Lung (tissue), 12 donors: ENCODE data around the gene CCNY. TPM values are rescaled to one million over a fixed set of nuclear protein-coding genes. Genes with fewer than 3 reads are reported as not detected.

Experiments
- ATAC-seq: fragments of 200-7000 bp; cut with Tn5 transposase; one replicate; pipeline ENCODE4 v1.9.1; 2020; ENCODE audit warnings: moderate number of reproducible peaks; ENCODE audit not compliant: insufficient read depth, low FRiP score
- DNase-seq, 3 donors: peaks; one replicate each; pipeline ENCODE4 v3.0.0-alpha.2; 2013 to 2017
- H3K27ac ChIP-seq, 2 donors: one replicate each; pipeline ENCODE4 v1.5.1; 2013; ENCODE audit warnings: mild to moderate bottlenecking in 2 of 2, moderate library complexity in 2 of 2, control low read depth in 1 of 2, inconsistent platforms in 1 of 2, low read depth in 1 of 2, low read length in 1 of 2
- H3K27me3 ChIP-seq, 3 donors: one replicate each; pipeline ENCODE4 v1.5.1; 2013; ENCODE audit warnings: low read length in 2 of 3; ENCODE audit not compliant: control insufficient read depth in 3 of 3, insufficient read depth in 3 of 3
- H3K36me3 ChIP-seq, 4 donors: one replicate each; pipeline ENCODE4 v1.5.1; 2013; ENCODE audit warnings: low read length in 4 of 4, mild to moderate bottlenecking in 1 of 4, moderate library complexity in 1 of 4; ENCODE audit not compliant: control insufficient read depth in 4 of 4, insufficient read depth in 4 of 4
- H3K4me1 ChIP-seq, 5 donors: one replicate each; pipeline ENCODE4 v1.5.1; 2013; ENCODE audit warnings: low read length in 5 of 5, mild to moderate bottlenecking in 2 of 5, moderate library complexity in 1 of 5; ENCODE audit not compliant: control insufficient read depth in 5 of 5, insufficient read depth in 5 of 5
- H3K4me3 ChIP-seq: one replicate; pipeline ENCODE4 v1.5.1; 2013; ENCODE audit warnings: mild to moderate bottlenecking, control low read depth, moderate library complexity
- H3K9ac ChIP-seq, 2 donors: one replicate each; pipeline ENCODE4 v1.5.1; 2013; ENCODE audit warnings: low read length in 2 of 2, control low read depth in 1 of 2; ENCODE audit not compliant: insufficient read depth in 1 of 2
- H3K9me3 ChIP-seq, 4 donors: one replicate each; pipeline ENCODE4 v1.5.1; 2013; ENCODE audit warnings: low read length in 3 of 4, mild to moderate bottlenecking in 1 of 4, moderate library complexity in 1 of 4; ENCODE audit not compliant: control insufficient read depth in 4 of 4, insufficient read depth in 3 of 4
- WGBS, 2 donors: extraction: QIAGEN DNeasy Blood & Tissue Kit; methylation state at CpG; one replicate each; pipeline ENCODE4 v1.1.7; 2013; 5-methylcytosine and 5-hydroxymethylcytosine counted together
- polyA plus RNA-seq, 2 donors: library from polyadenylated mRNA; stranded (reverse); fragments of 200-250 nt; gene quantifications; one replicate each; pipeline ENCODE4 v1.2.1, GENCODE V29; 2013
- total RNA-seq, 2 donors: library from RNA; depleted of rRNA in 1 of 2; stranded (reverse); fragments of >200 nt in 1 of 2; gene quantifications; one replicate each; pipeline ENCODE4 v1.2.1, GENCODE V29; 2014 to 2021
- TF ChIP-seq, protein P1 (sequence below): IDR thresholded peaks from 2 replicates; pipeline ENCODE4 v1.5.1; 2012; ENCODE audit warnings: mild to moderate bottlenecking; ENCODE audit errors: control extremely low read depth, extremely low read depth
- donor health status: control.
- donor health status: control.
- donor health status: Bipolar disorder and iron deficiency.
- donor health status: healthy.
- donor health status: DM: yes; HTN: yes; CAD: no.

CCNY gene
- total and polyA plus RNA-seq, 4 donors = 26.6 to 63.0 (median 38.8) TPM

DNA sequence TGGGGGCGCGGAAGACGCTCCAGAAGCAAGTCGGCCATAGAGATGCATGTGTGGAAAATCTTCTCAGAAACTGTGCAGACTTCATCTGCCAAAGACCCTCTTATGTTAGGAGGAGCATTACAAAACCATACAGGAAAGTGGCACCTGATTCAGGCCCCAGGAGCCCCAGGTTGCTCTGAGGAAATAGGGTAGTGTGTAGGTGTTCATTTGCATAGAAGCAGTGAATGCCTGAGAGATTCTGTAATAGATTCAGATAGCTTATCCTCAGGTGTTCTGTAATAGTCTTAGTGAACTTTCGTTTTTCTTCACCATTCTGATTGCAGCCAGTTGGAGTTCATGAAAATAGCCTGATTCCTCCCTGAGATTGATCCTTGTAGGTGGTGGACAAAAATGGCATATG, 162.4 kb downstream of the CCNY start:
- WGBS, 2 donors = 95% methylated on average over 5 of the region's 5 CpGs
- DNase-seq = no peak
- Histone ChIP-seq H3K4me3 (no peak overlapping the region), H3K36me3 (peaks cover 0 to 2% (median 0%) of the 10 kb centered on the region in 4 donors), H3K4me1 (peaks cover 0 to 17% (median 6%) of the 10 kb centered on the region in 5 donors), H3K27ac (no peak overlapping the region), H3K9me3 (no peaks in the 10 kb centered on the region), H3K27me3 (no peaks in the 10 kb centered on the region), H3K9ac (no peak overlapping the region)
- TF ChIP-seq, protein P1, sequence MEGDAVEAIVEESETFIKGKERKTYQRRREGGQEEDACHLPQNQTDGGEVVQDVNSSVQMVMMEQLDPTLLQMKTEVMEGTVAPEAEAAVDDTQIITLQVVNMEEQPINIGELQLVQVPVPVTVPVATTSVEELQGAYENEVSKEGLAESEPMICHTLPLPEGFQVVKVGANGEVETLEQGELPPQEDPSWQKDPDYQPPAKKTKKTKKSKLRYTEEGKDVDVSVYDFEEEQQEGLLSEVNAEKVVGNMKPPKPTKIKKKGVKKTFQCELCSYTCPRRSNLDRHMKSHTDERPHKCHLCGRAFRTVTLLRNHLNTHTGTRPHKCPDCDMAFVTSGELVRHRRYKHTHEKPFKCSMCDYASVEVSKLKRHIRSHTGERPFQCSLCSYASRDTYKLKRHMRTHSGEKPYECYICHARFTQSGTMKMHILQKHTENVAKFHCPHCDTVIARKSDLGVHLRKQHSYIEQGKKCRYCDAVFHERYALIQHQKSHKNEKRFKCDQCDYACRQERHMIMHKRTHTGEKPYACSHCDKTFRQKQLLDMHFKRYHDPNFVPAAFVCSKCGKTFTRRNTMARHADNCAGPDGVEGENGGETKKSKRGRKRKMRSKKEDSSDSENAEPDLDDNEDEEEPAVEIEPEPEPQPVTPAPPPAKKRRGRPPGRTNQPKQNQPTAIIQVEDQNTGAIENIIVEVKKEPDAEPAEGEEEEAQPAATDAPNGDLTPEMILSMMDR = no peak
- ATAC-seq = no peak

DNA sequence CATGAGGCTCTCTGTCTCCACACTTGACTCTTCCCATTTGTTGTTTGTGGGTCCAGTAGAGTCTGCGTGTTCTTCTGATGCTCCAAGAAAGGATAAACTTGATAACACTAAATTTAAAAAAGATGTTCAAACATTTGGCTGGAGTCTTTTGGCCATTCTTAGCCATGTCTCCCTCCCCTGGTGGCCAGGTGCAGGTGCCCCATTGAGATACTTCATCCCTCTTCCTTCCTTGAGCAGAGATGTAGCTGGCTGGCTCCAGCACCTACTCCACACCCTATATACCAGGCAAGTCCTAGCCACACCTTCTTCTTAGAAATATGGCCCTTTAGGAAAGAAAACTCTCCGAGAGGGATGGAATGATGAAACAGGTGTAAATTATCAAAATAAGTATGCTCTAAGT, 165.6 kb downstream of the CCNY start:
- Histone ChIP-seq H3K36me3 (peaks cover 0 to 2% (median 0%) of the 10 kb centered on the region in 4 donors), H3K27ac (no peak overlapping the region), H3K4me3 (no peak overlapping the region), H3K27me3 (no peaks in the 10 kb centered on the region), H3K4me1 (peaks cover 0 to 11% (median 4%) of the 10 kb centered on the region in 5 donors), H3K9me3 (no peaks in the 10 kb centered on the region), H3K9ac (no peak overlapping the region)
- TF ChIP-seq, protein P1 = no peak
- no peak for ATAC-seq
- DNase-seq = no peak
- 92 to 96% methylated on average over 2 of the region's 2 CpGs for WGBS, 2 donors

DNA sequence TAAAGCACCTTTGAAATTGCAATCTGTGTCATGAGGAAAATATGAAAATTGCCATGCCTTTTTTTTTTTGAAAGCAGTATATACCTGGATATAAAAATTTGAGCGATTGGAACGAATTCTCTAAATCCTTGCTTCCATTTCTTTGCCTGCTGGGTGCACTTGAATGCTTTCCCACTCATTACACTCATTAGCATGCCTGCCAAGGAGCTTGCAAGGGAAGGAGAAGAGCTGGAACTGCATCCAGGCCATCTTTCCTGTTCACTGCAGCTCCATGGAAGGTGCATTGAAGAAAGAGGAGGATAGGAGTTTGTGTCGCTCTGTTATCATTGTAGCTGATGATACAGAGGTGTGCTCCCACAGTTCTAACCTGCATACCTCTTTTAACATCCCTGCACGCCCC, 166.4 kb downstream of the CCNY start:
- TF ChIP-seq, protein P1 = no peak
- peaks cover 0 to 2% (median 0%) of the 10 kb centered on the region in 4 donors for H3K36me3 ChIP-seq
- WGBS, 2 donors = 96 to 97% methylated on average over 4 of the region's 4 CpGs
- H3K9me3 ChIP-seq = no peaks in the 10 kb centered on the region
- no peak overlapping the region for H3K4me3 ChIP-seq
- H3K4me1 ChIP-seq = peaks cover 0 to 11% (median 4%) of the 10 kb centered on the region in 5 donors
- no peak for ATAC-seq
- H3K27me3 ChIP-seq = no peaks in the 10 kb centered on the region
- H3K9ac ChIP-seq = no peak overlapping the region
- DNase-seq = no peak
- no peak overlapping the region for H3K27ac ChIP-seq

DNA sequence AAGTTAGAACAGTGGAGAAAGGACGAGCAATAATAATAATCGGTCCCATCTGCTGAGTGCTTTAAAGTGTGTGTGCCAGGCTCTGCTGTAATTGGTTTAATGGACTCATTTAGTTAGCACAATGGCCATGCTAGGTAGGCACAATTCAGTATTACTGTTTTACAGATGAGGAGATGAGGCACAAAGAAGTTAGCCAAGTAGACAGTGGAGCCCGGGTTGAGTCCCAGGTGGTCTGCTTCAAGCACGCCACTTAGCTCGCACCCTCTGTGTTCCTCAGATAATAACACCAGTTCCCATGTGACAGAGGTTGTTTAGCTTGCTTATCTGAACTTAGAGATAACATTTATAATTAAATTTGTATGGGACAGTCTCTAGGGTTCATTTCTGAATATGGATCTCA, 167.3 kb downstream of the CCNY start:
- peak in 2 of 3 donors; percentile 46 for DNase-seq
- Histone ChIP-seq H3K27me3 (no peaks in the 10 kb centered on the region), H3K36me3 (peaks cover 0 to 2% (median 0%) of the 10 kb centered on the region in 4 donors), H3K9ac (no peak overlapping the region), H3K9me3 (no peaks in the 10 kb centered on the region), H3K4me1 (peaks cover 0 to 16% (median 4%) of the 10 kb centered on the region in 5 donors), H3K4me3 (no peak overlapping the region), H3K27ac (no peak overlapping the region)
- TF ChIP-seq, protein P1 = no peak
- 88 to 91% methylated on average over 5 of the region's 5 CpGs for WGBS, 2 donors
- ATAC-seq = no peak
